Body of pancreas (tissue), 4 donors: Measurements from ENCODE around the gene NDNF.

Source experiments
- CTCF ChIP-seq, 7 experiments: fragments of 450-650 bp in 4 of 7; fragments of 200-600 bp in 3 of 7; sonication (generic) in 3 of 7; IDR thresholded peaks; one replicate each; pipeline ENCODE4 v1.5.1; 2016 to 2019; ENCODE audit warnings: antibody characterized with exemption in 7 of 7
- POLR2A ChIP-seq, 3 donors: fragments of 450-650 bp; IDR thresholded peaks; one replicate each; pipeline ENCODE4 v1.6.1; 2016; ENCODE audit warnings: antibody characterized with exemption in 3 of 3, mild to moderate bottlenecking in 2 of 3

- TF ChIP-seq CTCF (IDR thresholded peaks at IDR 0.05) (no peak), POLR2A (IDR thresholded peaks at IDR 0.05) (no peak)
These were observed 55.7 kb downstream of the NDNF start for GRCh38 chr4:121016611-121017010.
